A549 (cell line): ENCODE measurements around the gene GGT7. TPM values are rescaled to one million over a fixed set of nuclear protein-coding genes. Genes with fewer than 3 reads are reported as not detected.

Experiments used
- ATAC-seq, 2 experiments: fragments of 200-7000 bp in 1 of 2; fragments of >200 bp in 1 of 2; cut with Nextera tagmentation in 1 of 2; cut with Tn5 transposase in 1 of 2; 3 replicates each; pipeline versions ENCODE4 v1.8.0 to v1.9.1; 2018 to 2020; ENCODE audit warnings: mild to moderate bottlenecking in 1 of 2, moderate library complexity in 1 of 2
- CTCF ChIA-PET: fragments of 300-600 bp; sonication (Branson Sonifier 250); formaldehyde crosslinking; extraction: SDS; loops from one replicate; lab custom pipeline; 2021; ENCODE audit warnings: antibody characterized with exemption, inconsistent platforms; lab: Yijun Ruan, JAX
- POLR2A ChIA-PET: fragments of 350-600 bp; formaldehyde crosslinking; extraction: SDS; loops from one replicate; lab custom pipeline; 2021; ENCODE audit warnings: antibody characterized with exemption, inconsistent platforms; lab: Yijun Ruan, JAX
- DNase-seq, 2 experiments: peaks; one replicate each; pipeline versions ENCODE4 v3.0.0 to v3.0.0-alpha.2; 2011 to 2016; ENCODE audit warnings: low read depth in 1 of 2, low spot score in 1 of 2
- FAIRE-seq: peaks from 2 replicates; lab custom pipeline; 2011; peaks lifted over from hg19 to GRCh38; lab: Jason Lieb, UNC
- H3K27ac ChIP-seq, 2 experiments: fragments of >200 bp; sonication (Bioruptor Twin); formaldehyde crosslinking; 3 replicates each; pipeline ENCODE4 v1.5.1; 2016 to 2017
- H3K4me1 ChIP-seq: fragments of >200 bp; sonication (Bioruptor Twin); formaldehyde crosslinking; 3 replicates; pipeline ENCODE4 v1.6.1; 2016
- H3K4me2 ChIP-seq: fragments of >200 bp; sonication (Bioruptor Twin); formaldehyde crosslinking; 3 replicates; pipeline ENCODE4 v1.6.1; 2016
- H3K4me3 ChIP-seq: fragments of >200 bp; sonication (Bioruptor Twin); formaldehyde crosslinking; 3 replicates; pipeline ENCODE4 v1.5.1; 2016
- H3K9me3 ChIP-seq: fragments of >200 bp; sonication (Bioruptor Twin); formaldehyde crosslinking; 3 replicates; pipeline ENCODE4 v1.6.1; 2016
- ATOH8 ChIP-seq: fragments of 250-450 bp; sonication (Bioruptor Pico); IDR thresholded peaks from 2 replicates; pipeline ENCODE4 v1.5.0; 2020; ENCODE audit warnings: low read depth, mild to moderate bottlenecking, moderate library complexity
- BCL3 ChIP-seq: fragments of >200 bp; sonication (Bioruptor Twin); formaldehyde crosslinking; IDR thresholded peaks from 3 replicates; pipeline ENCODE4 v1.6.1; 2016
- CBX8 ChIP-seq: fragments of 200-600 bp; sonication (generic); IDR thresholded peaks from 2 replicates; pipeline ENCODE4 v1.6.1; 2016
- CHD2 ChIP-seq: fragments of 150-350 bp; IDR thresholded peaks from 2 replicates; pipeline ENCODE4 v1.6.1; 2014; ENCODE audit warnings: low read length; ENCODE audit not compliant: partially characterized antibody
- CHD4 ChIP-seq: fragments of 200-600 bp; sonication (generic); IDR thresholded peaks from 2 replicates; pipeline ENCODE4 v1.6.1; 2016; ENCODE audit warnings: antibody characterized with exemption, mild to moderate bottlenecking, borderline replicate concordance
- E2F6 ChIP-seq: IDR thresholded peaks from 2 replicates; pipeline ENCODE4 v1.6.1; 2012; ENCODE audit warnings: low read depth, borderline replicate concordance
- EHF ChIP-seq: fragments of 250-450 bp; sonication (Bioruptor Pico); IDR thresholded peaks from 2 replicates; pipeline ENCODE4 v1.5.0; 2020; ENCODE audit warnings: mild to moderate bottlenecking
- EP300 ChIP-seq, 2 experiments: fragments of >200 bp; sonication (Bioruptor Twin); formaldehyde crosslinking; IDR thresholded peaks; 2 replicates in 1 of 2; 3 replicates in 1 of 2; pipeline ENCODE4 v1.6.1; 2016 to 2017
- HMGXB4 ChIP-seq: fragments of 250-450 bp; sonication (Bioruptor Pico); IDR thresholded peaks from 2 replicates; pipeline ENCODE4 v1.5.0; 2021; ENCODE audit warnings: mild to moderate bottlenecking, moderate library complexity, borderline replicate concordance
- JUNB ChIP-seq: fragments of >200 bp; sonication (Bioruptor Twin); formaldehyde crosslinking; IDR thresholded peaks from 2 replicates; pipeline ENCODE4 v1.6.1; 2016
- MYC ChIP-seq: IDR thresholded peaks from 2 replicates; pipeline ENCODE4 v1.6.1; 2012; ENCODE audit warnings: mild to moderate bottlenecking, inconsistent platforms, low read length, improper control_type of control experiment, borderline replicate concordance
- POLR2A ChIP-seq: IDR thresholded peaks from 2 replicates; pipeline ENCODE4 v1.6.1; 2012; ENCODE audit warnings: mild to moderate bottlenecking, low read length
- POLR2AphosphoS2 ChIP-seq: conservative IDR thresholded peaks from 2 replicates; pipeline ENCODE4 v1.6.1; 2012; ENCODE audit warnings: low read length, improper control_type of control experiment, inconsistent platforms
- RCOR1 ChIP-seq: fragments of 150-350 bp; IDR thresholded peaks from 2 replicates; pipeline ENCODE4 v1.6.1; 2014; ENCODE audit warnings: antibody characterized with exemption, low read length, low read depth
- RFX5 ChIP-seq: fragments of 450-650 bp; IDR thresholded peaks from 2 replicates; pipeline ENCODE4 v1.7.1; 2014; ENCODE audit warnings: antibody characterized with exemption, mild to moderate bottlenecking, moderate library complexity
- RNF2 ChIP-seq: fragments of 200-600 bp; sonication (generic); IDR thresholded peaks from 2 replicates; pipeline ENCODE4 v1.6.1; 2016; ENCODE audit warnings: low read depth, mild to moderate bottlenecking, antibody characterized with exemption, moderate library complexity, borderline replicate concordance
- ZNF302 ChIP-seq: fragments of 250-450 bp; sonication (Bioruptor Pico); IDR thresholded peaks from 2 replicates; pipeline ENCODE4 v1.9.0; 2021; ENCODE audit warnings: inconsistent platforms, mild to moderate bottlenecking, moderate library complexity
- ZSCAN20 ChIP-seq: fragments of 250-450 bp; sonication (Bioruptor Pico); IDR thresholded peaks from 2 replicates; pipeline ENCODE4 v1.8.0; 2022; ENCODE audit warnings: mild to moderate bottlenecking, moderate library complexity
- WGBS: methylation state at CpG from one replicate; pipeline ENCODE4 v1.1.6; 2017; ENCODE audit errors: missing lambda C conversion rate; 5-methylcytosine and 5-hydroxymethylcytosine counted together
- polyA plus RNA-seq, 4 experiments: library from polyadenylated mRNA; depleted of rRNA in 3 of 4; stranded (reverse); fragments of >200 nt; fragmentation: RNase III in 1 of 4; extraction: RNeasy Plus Mini Kit Qiagen cat#74134 plus additional on column Dnase treatment in 1 of 4; gene quantifications; 2 replicates in 3 of 4; 3 replicates in 1 of 4; pipeline ENCODE4 v1.2.3, GENCODE V29; 2011 to 2017

Gene GGT7
- polyA plus RNA-seq, 2 of the 4 experiments (the other 2 are of a cell fraction), result 3.5 to 9.1 TPM

- FAIRE-seq (no peak), ATAC-seq (peak; percentile 78 to 88), DNase-seq (peak; percentile 80 to 84)
- Histone ChIP-seq H3K9me3 (no peaks in the 10 kb centered on the region), H3K4me1 (peaks cover 16% of the 10 kb centered on the region; the same call in 2 of the 3 replicates), H3K4me2 (peak overlapping the region; percentile 79), H3K4me3 (peak overlapping the region; percentile 77), H3K27ac (peak overlapping the region; percentile 94 to 100)
- ChIA-PET POLR2A (no interaction called here), CTCF (interaction anchor here (0.6 to 3.6 kb wide), 4 partner anchors 10 to 158 kb away, joined by 3 to 18 read pairs (median 4); no protein-coding TSS in a partner anchor)
- TF ChIP-seq RCOR1, result no peak
- TF ChIP-seq POLR2A, result peak; percentile 34; the same call in 1 of the 2 replicates
- no peak for TF ChIP-seq MYC
- 3% methylated on average over 2 of the region's 2 CpGs for WGBS
Observed at GRCh38 chr20:34824452-34824805, 48.2 kb downstream of the GGT7 start.

- Histone ChIP-seq H3K4me2 (peak overlapping the region; percentile 79), H3K27ac (no peak overlapping the region), H3K4me3 (peak overlapping the region; percentile 77), H3K4me1 (peaks cover 16% of the 10 kb centered on the region; the same call in 2 of the 3 replicates), H3K9me3 (no peaks in the 10 kb centered on the region)
- TF ChIP-seq ATOH8 (CRISPR knock-in tag), result no peak
- no peak for TF ChIP-seq POLR2A
- TF ChIP-seq CBX8, result no peak
- no peak for TF ChIP-seq CHD4
- no peak for TF ChIP-seq E2F6
- no peak for TF ChIP-seq BCL3
- TF ChIP-seq EHF (CRISPR knock-in tag), result no peak
- no peak for TF ChIP-seq ZNF302 (CRISPR knock-in tag)
- TF ChIP-seq POLR2AphosphoS2, result no peak
- TF ChIP-seq HMGXB4 (CRISPR knock-in tag), result no peak
- TF ChIP-seq EP300 (IDR thresholded peaks at IDR 0.05), result no peak
- no peak for TF ChIP-seq RNF2
- no peak for TF ChIP-seq RFX5
- ATAC-seq (no peak), DNase-seq (no peak), FAIRE-seq (no peak)
- ChIA-PET POLR2A (no interaction called here), CTCF (interaction anchor here (0.6 to 3.6 kb wide), 3 partner anchors 10 to 157 kb away, joined by 3 to 18 read pairs (median 3); no protein-coding TSS in a partner anchor)
- 18% methylated on average over 1 of the region's 1 CpG for WGBS
Observed at GRCh38 chr20:34824026-34824425, 48.6 kb downstream of the GGT7 start.

GRCh38 chr20:34820805-34821578, 51.7 kb downstream of the GGT7 start:
- Histone ChIP-seq H3K4me3 (no peak overlapping the region), H3K27ac (no peak overlapping the region), H3K9me3 (no peaks in the 10 kb centered on the region), H3K4me1 (peaks cover 17% of the 10 kb centered on the region; the same call in 2 of the 3 replicates), H3K4me2 (no peak overlapping the region)
- CTCF ChIA-PET, result interaction anchor here (0.6 to 1.2 kb wide), 2 partner anchors 12 to 137 kb away, joined by 3 read pairs; no protein-coding TSS in a partner anchor
- TF ChIP-seq CHD2 (no peak), JUNB (no peak), ZSCAN20 (CRISPR knock-in tag) (no peak), POLR2A (no peak)
- POLR2A ChIA-PET, result no interaction called here
- DNase-seq (no peak), ATAC-seq (no peak), FAIRE-seq (no peak)
- 58% methylated on average over 8 of the region's 8 CpGs for WGBS
